ENCODE results near the gene LCNL1.

Gene LCNL1

GRCh38 chr9:136960212-136960937, 22.4 kb upstream of the LCNL1 start:
- DNase-seq (ENCODE audit: low read depth), result no peak

- DNase-seq (ENCODE audit: low read depth), result no peak
These were observed 21.9 kb upstream of the LCNL1 start for GRCh38 chr9:136960938-136961275.

- no peak for DNase-seq (ENCODE audit: low read depth)
These were observed 21.3 kb upstream of the LCNL1 start for GRCh38 chr9:136961279-136962065.

DNA sequence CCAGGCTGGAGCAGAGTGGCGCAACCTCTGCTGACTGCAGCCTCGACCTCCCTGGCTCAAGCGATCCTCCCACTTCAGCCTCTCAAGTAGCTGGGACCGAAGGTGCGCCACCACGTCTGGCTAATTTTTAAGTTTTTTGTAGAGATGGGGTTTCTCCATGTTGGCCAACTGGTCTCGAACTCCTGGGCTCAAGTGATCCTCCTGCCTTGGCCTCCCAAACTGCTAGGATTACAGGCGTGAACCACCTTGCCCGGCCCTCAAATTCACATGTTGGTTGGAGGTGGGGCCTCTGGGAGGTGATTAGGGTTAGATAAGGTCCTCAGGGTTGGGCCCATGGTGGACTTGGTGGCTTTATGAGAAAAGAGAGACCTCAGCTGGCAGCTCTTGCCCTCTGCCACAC, 20.6 kb upstream of the LCNL1 start:
- no peak for DNase-seq (ENCODE audit: low read depth)

DNA sequence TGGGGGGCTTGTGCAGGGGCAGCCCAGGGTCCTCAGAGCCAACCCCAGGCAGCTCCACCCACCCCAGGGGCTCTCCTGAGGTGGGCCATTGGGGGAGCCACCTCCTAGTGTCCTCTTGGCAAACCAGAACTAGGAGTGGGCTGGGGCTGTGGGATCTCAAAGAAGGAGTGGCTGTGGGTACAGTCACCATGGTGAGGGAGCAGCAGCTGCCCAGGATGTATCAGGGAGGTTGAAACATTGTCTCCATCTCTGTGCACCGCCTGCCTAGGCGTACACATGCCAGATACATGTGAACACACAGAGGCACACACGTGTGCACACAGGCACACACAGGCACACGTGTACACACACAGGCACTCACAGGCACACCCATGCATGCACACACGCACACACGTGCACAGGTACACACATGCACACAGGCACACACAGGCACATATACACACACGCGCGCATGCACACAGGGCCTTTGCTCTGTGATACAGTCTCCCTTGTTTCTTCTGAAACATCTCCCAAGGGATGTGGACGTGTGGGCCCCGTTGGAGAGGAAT, 20.0 kb upstream of the LCNL1 start:
- no peak for DNase-seq (ENCODE audit: low read depth)

DNA sequence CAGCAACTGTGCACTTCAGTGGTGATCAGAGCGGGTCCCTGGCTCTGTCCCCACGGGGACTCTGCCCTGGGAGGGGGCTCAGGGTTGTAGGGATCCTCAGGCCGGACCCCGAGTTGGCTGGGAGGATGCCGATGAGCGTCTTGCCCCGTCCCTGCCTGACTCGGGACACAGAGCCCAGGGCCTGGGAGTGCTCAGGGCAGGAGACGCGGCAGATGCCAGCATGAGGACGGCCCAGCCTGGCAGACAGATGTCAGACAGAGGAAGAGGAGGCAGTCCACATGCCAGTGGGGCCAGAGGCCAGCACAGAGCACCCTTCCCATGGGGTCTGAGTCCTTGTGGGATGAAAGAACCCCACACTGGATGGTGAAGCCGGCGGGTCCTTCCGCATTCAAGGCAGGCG, 19.5 kb upstream of the LCNL1 start:
- DNase-seq (ENCODE audit: low read depth), result no peak

- no peak for DNase-seq (ENCODE audit: low read depth)
These were observed 19.0 kb upstream of the LCNL1 start for GRCh38 chr9:136963751-136964150.

- no peak for DNase-seq (ENCODE audit: low read depth)
These were observed 18.6 kb upstream of the LCNL1 start for GRCh38 chr9:136964171-136964689.

DNA sequence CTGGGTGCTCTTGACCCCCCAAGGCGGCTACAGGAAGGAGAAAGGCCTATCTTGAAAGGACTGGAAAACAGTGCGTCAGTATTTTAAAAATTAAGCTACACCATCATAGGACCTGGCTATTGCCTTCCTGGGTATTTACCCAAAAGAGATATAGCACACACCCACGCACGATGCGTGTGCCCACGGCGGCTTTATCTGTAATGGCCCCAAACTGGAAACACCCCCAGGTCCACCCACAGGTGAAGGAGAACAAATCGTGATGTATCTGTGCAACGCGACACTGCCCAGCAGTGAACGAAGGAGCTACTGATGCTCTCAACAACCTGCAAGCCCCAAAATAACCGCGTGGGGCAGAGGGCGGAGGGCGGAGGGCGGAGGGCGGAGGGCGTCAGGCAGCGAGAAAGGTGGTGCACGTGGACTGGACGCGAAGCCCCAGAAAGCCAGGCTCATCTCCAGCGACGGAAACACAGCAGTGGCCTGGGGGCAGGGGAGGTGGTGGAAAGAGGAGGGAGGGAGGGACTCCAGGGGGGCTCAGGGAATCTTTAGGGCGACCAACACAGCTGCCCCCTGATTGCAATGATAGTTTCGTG, 17.9 kb upstream of the LCNL1 start:
- no peak for DNase-seq (ENCODE audit: low read depth)

GRCh38 chr9:136965771-136966484, 16.9 kb upstream of the LCNL1 start:
- no peak for DNase-seq (ENCODE audit: low read depth)

DNA sequence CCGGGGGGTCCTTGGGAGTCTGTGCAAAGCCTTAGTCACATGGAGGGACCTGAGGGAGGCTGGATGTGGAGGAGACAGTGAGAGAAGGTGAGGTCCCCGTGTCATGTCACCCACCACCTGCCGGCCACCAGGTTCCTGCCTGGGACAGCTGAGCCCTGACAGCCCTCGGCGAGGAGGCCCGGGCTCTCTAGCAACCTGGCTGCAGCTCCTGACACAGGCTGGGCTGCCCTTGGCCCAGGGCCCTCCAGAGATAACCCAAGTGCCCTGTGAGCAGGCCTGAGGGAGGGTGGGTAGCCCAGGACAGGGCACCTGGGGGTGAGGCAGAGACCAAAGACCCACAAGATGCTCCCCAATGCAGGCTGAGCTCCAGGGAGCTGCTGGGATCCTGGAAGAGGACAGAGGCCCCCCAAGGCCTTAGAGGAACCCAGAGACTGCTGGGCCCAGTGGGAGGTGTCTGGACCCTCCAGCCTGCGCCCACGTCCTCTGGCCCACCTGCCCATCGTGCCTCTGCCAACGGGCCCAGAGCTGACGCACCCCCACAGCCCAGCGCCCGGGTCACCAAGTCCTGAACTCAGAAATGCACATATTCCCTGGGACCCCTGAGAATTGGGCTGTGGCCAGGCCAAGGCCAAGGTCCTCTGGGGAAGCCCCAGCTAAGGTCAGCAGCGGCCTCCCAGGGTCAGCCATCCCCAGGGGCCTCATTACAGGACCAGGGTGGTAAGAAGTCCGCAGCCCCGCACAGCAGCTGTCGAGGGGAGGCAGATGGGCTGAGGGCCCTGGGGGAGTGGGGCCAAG, 14.3 kb upstream of the LCNL1 start:
- no peak for DNase-seq (ENCODE audit: low read depth)

GRCh38 chr9:136969150-136969549, 13.6 kb upstream of the LCNL1 start:
- no peak for DNase-seq (ENCODE audit: low read depth)

GRCh38 chr9:136969774-136970173, 13.0 kb upstream of the LCNL1 start:
- DNase-seq (ENCODE audit: low read depth), result no peak

DNA sequence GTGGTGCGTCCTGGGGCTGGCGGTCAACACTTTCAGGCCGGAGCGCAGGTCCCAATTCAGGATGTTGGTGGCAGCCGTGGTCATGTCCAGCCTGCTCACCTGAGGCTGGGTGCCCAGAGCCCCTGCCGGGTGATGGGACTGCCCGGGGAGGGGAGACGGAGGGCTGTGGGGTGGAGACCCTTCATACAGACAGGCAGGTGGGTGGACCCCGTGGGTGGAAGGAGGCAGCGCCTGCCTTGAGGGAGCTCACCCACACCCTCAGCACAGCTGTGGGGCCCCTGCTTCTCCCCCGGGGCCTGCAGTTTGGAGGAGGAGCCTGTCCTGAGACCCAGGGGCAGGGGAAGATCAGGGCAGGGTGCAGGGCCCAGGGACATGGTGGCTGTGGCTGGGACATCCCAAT, 12.4 kb upstream of the LCNL1 start:
- DNase-seq (ENCODE audit: low read depth), result no peak

GRCh38 chr9:136971746-136972145, 11.0 kb upstream of the LCNL1 start:
- DNase-seq (ENCODE audit: low read depth), result no peak

- DNase-seq (ENCODE audit: low read depth), result no peak
These were observed 10.5 kb upstream of the LCNL1 start for GRCh38 chr9:136972335-136972734.

DNA sequence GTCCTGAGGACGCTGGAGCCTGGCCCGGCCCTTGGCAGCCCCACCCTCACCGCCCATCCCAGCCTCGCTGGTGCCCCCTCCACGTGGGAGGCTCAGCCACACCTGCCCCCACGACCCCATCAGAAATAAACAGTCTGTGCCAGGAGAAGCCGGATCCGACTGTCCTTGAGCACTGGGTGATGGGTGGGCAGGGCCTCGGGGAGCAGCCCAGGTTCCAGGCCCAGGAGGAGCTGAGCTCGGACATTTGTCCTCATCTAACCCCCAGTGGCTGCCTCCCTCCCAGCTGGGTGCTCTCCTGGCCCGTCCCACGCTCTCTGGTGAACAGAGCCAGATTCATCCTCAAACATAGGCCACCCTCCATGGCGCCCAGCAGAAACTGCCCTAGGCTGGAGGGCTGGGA, 10.1 kb upstream of the LCNL1 start:
- no peak for DNase-seq (ENCODE audit: low read depth)

DNA sequence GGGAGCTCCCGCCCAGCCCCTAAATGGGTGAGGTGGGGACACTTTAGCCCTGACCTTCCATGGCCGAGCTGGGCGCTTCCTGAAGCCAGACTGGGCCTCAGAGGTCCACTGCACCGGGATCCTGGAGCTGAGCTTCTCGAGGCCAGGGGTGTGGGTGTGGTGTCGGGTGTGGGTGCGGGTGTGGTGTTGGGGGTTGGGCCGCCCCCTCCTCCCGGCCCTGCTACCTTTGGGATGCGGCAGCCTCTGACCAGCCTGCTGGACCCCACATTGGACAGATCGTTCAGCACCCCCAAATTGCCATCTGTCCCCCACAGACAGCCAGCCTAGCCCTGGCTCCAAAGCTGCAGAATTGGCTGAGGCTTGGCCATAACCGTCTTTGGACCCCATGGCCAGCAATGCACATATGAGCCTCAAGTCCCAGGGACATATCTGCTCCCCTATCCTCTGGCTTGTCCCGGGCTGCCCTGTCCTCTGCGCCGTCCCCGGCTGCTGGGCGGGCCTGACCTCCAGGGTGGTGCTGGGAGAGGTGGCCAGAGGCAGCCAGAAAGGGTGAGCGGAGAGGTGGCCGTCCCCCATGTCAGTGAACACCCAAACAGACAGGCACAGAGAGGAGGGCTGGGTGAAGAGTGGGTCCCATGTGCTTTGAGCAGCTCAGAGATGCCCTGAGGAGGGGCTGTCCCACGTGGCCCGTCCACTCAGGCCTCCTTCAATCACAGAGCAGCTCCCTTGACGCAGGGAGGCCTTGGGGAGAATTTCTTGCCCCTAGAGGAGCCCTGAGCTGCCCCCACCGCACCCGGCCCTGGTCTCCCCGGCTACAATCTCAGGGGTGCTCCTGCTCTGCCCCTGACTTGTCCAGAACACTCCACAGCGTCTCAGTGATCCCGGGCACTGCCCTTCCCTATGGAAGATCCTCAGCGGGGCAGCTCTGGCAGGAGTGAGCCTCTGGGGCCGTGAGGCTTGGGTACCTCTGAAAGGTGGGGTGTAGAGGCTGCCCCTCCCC, 8.9 kb upstream of the LCNL1 start:
- no peak for DNase-seq (ENCODE audit: low read depth)

DNA sequence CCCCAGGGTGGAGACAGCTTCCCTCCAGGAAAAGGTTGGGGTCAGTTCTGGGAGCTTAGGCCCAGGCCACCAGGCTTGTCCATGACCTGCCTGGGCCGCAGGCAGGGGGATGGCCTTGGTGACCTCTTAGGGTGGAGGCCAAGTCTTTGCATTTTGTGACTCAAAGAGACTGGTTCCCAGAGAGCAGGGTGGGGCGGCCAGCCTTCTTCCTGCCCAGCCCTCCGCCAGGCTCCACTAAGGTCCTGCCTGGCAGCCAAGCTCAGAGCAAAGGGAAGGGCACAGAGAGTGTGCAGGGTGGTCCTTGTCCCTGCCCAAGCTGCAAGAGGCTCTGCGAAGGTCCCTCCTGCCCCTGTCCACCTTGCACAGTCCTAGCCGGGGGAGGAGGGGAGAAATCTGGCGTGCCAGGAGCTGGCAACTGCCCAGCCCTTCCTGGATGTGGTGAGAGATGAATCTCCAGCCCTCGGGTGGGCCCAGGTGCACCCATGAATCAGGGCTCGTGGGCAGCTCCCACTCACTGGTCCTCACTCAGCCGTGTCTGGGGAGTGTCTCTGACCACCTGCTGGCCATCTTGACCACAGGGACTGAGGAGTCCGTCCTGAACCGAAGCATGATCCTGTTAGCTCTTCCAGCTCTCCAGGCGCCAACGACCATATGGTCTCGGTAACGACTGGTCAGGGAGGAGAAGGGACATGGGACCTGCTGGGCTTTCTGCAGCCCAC, 7.8 kb upstream of the LCNL1 start:
- no peak for DNase-seq (ENCODE audit: low read depth)

Measured in iris pigment epithelial cell (primary cell).